H9 (cell line): ENCODE measurements around the gene OR5D16. TPM values are rescaled to one million over a fixed set of nuclear protein-coding genes. Genes with fewer than 3 reads are reported as not detected.

Experiments used
- DNase-seq: peaks from one replicate; pipeline ENCODE4 v3.0.0-alpha.2; 2017
- H2AFZ ChIP-seq: one replicate; pipeline ENCODE4 v1.6.1; 2013; ENCODE audit warnings: mild to moderate bottlenecking, low read length, control low read depth, moderate library complexity
- H2AK5ac ChIP-seq: 2 replicates; pipeline ENCODE4 v1.6.1; 2013; ENCODE audit warnings: low read length, control low read depth, mixed read lengths; ENCODE audit not compliant: insufficient read length
- H2BK120ac ChIP-seq: one replicate; pipeline ENCODE4 v1.6.1; 2013; ENCODE audit warnings: low read depth, mild to moderate bottlenecking, low read length, control low read depth, inconsistent platforms; ENCODE audit not compliant: poor library complexity, severe bottlenecking
- H2BK12ac ChIP-seq: 2 replicates; pipeline ENCODE4 v1.6.1; 2013; ENCODE audit warnings: low read length, control low read depth, mixed read lengths, low read depth; ENCODE audit not compliant: insufficient read length
- H2BK15ac ChIP-seq: 2 replicates; pipeline ENCODE4 v1.6.1; 2013; ENCODE audit warnings: low read depth, low read length, control low read depth
- H2BK20ac ChIP-seq: one replicate; pipeline ENCODE4 v1.6.1; 2013; ENCODE audit warnings: low read depth, mild to moderate bottlenecking, low read length, control low read depth, inconsistent platforms; ENCODE audit not compliant: poor library complexity, severe bottlenecking
- H2BK5ac ChIP-seq: 2 replicates; pipeline ENCODE4 v1.6.1; 2013; ENCODE audit warnings: low read length, control low read depth, mixed read lengths; ENCODE audit not compliant: insufficient read length
- H3K14ac ChIP-seq: 2 replicates; pipeline ENCODE4 v1.6.1; 2013; ENCODE audit warnings: low read length, control low read depth; ENCODE audit not compliant: insufficient read depth
- H3K18ac ChIP-seq: 2 replicates; pipeline ENCODE4 v1.6.1; 2013; ENCODE audit warnings: low read depth, mild to moderate bottlenecking, mixed read lengths, low read length, control low read depth; ENCODE audit not compliant: insufficient read length
- H3K23ac ChIP-seq: 2 replicates; pipeline ENCODE4 v1.6.1; 2013; ENCODE audit warnings: low read length, control low read depth, mixed read lengths, low read depth; ENCODE audit not compliant: insufficient read length
- H3K23me2 ChIP-seq: 2 replicates; pipeline ENCODE4 v1.6.1; 2013; ENCODE audit warnings: low read depth, mild to moderate bottlenecking, mixed read lengths, low read length, control low read depth; ENCODE audit not compliant: insufficient read length, poor library complexity, severe bottlenecking
- H3K27ac ChIP-seq: 2 replicates; pipeline ENCODE4 v1.5.1; 2013; ENCODE audit warnings: low read length, control low read depth, mixed read lengths, low read depth; ENCODE audit not compliant: insufficient read length
- H3K27me3 ChIP-seq: 2 replicates; pipeline ENCODE4 v1.6.1; 2013; ENCODE audit warnings: low read length, control low read depth, inconsistent platforms; ENCODE audit not compliant: insufficient read depth
- H3K4ac ChIP-seq: 2 replicates; pipeline ENCODE4 v1.6.1; 2013; ENCODE audit warnings: low read depth, mild to moderate bottlenecking, control low read depth, inconsistent platforms, low read length, moderate library complexity
- H3K4me1 ChIP-seq: 2 replicates; pipeline ENCODE4 v1.6.1; 2013; ENCODE audit warnings: low read length, control low read depth, inconsistent platforms; ENCODE audit not compliant: insufficient read depth
- H3K4me2 ChIP-seq: 2 replicates; pipeline ENCODE4 v1.6.1; 2013; ENCODE audit warnings: low read length, control low read depth, mixed read lengths; ENCODE audit not compliant: insufficient read length, insufficient read depth
- H3K56ac ChIP-seq: 2 replicates; pipeline ENCODE4 v1.6.1; 2013; ENCODE audit warnings: low read depth, mild to moderate bottlenecking, mixed read lengths, low read length, control low read depth; ENCODE audit not compliant: insufficient read length
- H3K79me1 ChIP-seq: 2 replicates; pipeline ENCODE4 v1.6.1; 2013; ENCODE audit warnings: low read depth, mild to moderate bottlenecking, moderate library complexity, low read length, control low read depth, inconsistent platforms; ENCODE audit not compliant: insufficient read depth, poor library complexity, severe bottlenecking
- H3K79me2 ChIP-seq: 2 replicates; pipeline ENCODE4 v1.6.1; 2013; ENCODE audit warnings: low read length, control low read depth, inconsistent platforms; ENCODE audit not compliant: insufficient read depth
- H3K9ac ChIP-seq: 2 replicates; pipeline ENCODE4 v1.6.1; 2013; ENCODE audit warnings: low read length, control low read depth, mixed read lengths; ENCODE audit not compliant: insufficient read length; ENCODE audit errors: extremely low read depth
- H3K9me3 ChIP-seq: one replicate; pipeline ENCODE4 v1.6.1; 2013; ENCODE audit warnings: low read depth, low read length, inconsistent platforms; ENCODE audit not compliant: control insufficient read depth
- H3T11ph ChIP-seq: one replicate; pipeline ENCODE4 v1.6.1; 2013; ENCODE audit warnings: mild to moderate bottlenecking, low read length, control low read depth, inconsistent platforms
- H4K20me1 ChIP-seq: one replicate; pipeline ENCODE4 v1.6.1; 2013; ENCODE audit not compliant: control insufficient read depth, insufficient read length, insufficient read depth
- H4K5ac ChIP-seq: 2 replicates; pipeline ENCODE4 v1.6.1; 2013; ENCODE audit warnings: low read depth, mild to moderate bottlenecking, mixed read lengths, low read length, control low read depth; ENCODE audit not compliant: insufficient read length
- H4K8ac ChIP-seq: replicated peaks from 2 replicates; pipeline ENCODE4 v1.6.1; 2013; ENCODE audit warnings: low read length, control low read depth, mixed read lengths, low read depth; ENCODE audit not compliant: insufficient read length
- H4K91ac ChIP-seq: 2 replicates; pipeline ENCODE4 v1.6.1; 2013; ENCODE audit warnings: low read depth, mild to moderate bottlenecking, moderate library complexity, mixed read lengths, low read length, control low read depth; ENCODE audit not compliant: insufficient read length
- H3K27ac Mint-ChIP-seq, 3 experiments: 2 replicates in 2 of 3; 3 replicates in 1 of 3; pipeline ENCODE4 v1.8.0; 2020 to 2021; ENCODE audit warnings: mixed read lengths in 3 of 3, mild to moderate bottlenecking in 1 of 3, moderate library complexity in 1 of 3
- H3K27me3 Mint-ChIP-seq: 2 replicates; pipeline ENCODE4 v1.8.0; 2021; ENCODE audit warnings: low read depth, mild to moderate bottlenecking, moderate library complexity, mixed read lengths
- H3K36me3 Mint-ChIP-seq, 3 experiments: 2 replicates in 2 of 3; 3 replicates in 1 of 3; pipeline ENCODE4 v1.8.0; 2020 to 2021; ENCODE audit warnings: low read depth in 3 of 3, mixed read lengths in 3 of 3; ENCODE audit not compliant: insufficient read depth in 1 of 3
- H3K4me1 Mint-ChIP-seq, 2 experiments: 2 replicates each; pipeline ENCODE4 v1.8.0; 2020; ENCODE audit warnings: mixed read lengths in 2 of 2
- H3K4me3 Mint-ChIP-seq, 2 experiments: 2 replicates in 1 of 2; 3 replicates in 1 of 2; pipeline ENCODE4 v1.8.0; 2020 to 2021; ENCODE audit warnings: mild to moderate bottlenecking in 2 of 2, mixed read lengths in 2 of 2, moderate library complexity in 1 of 2
- H3K9me3 Mint-ChIP-seq, 2 experiments: 2 replicates in 1 of 2; 3 replicates in 1 of 2; pipeline ENCODE4 v1.8.0; 2020; ENCODE audit warnings: mild to moderate bottlenecking in 2 of 2, mixed read lengths in 2 of 2, moderate library complexity in 1 of 2
- CTCF ChIP-seq: fragments of 200-600 bp; sonication (generic); conservative IDR thresholded peaks from 3 replicates; pipeline ENCODE4 v1.8.0; 2021; ENCODE audit warnings: antibody characterized with exemption, mild to moderate bottlenecking
- WGBS: extraction: QIAGEN DNeasy Blood & Tissue Kit; methylation state at CpG from one replicate; pipeline ENCODE4 v1.1.7; 2013; ENCODE audit warnings: missing lambda C conversion rate, low lambda C conversion rate, mixed read lengths; ENCODE audit not compliant: insufficient read length; ENCODE audit errors: extremely low coverage; 5-methylcytosine and 5-hydroxymethylcytosine counted together
- total RNA-seq: library from RNA; stranded (reverse); gene quantifications from 2 replicates; pipeline ENCODE4 v1.2.1, GENCODE V29; 2021

Gene OR5D16
- total RNA-seq, 1 experiment from 2014 or later: not detected

DNA sequence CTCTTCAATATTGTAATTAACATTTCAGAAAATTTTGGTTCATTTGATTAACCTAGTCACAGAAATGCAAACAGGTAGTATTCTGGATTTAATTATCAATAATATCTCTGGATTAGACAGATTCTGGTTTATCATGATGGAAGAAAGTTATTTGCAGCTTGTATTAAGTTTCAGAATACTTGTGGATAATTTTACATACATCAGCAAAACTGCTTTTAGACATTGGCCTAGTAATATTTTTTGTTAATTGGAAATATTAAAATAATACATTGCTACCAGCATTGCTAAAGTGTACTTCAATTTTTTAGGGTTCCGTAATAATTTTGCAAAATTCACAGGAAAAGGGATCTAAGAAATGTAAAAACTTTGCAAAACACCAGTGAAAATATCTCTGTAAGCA is 46.9 kb upstream of the OR5D16 start:
- Histone ChIP-seq H4K8ac (no peak overlapping the region), H3K14ac (no peak overlapping the region), H2BK120ac (no peak overlapping the region), H3K27me3 (no peaks in the 10 kb centered on the region), H2BK20ac (no peak overlapping the region), H3K27ac (no peak overlapping the region), H3K23me2 (no peaks in the 10 kb centered on the region), H2AFZ (no peak overlapping the region), H2AK5ac (no peak overlapping the region), H3K4ac (no peak overlapping the region), H3K23ac (no peak overlapping the region), H4K5ac (no peak overlapping the region), H3T11ph (no peak overlapping the region), H3K79me1 (no peaks in the 10 kb centered on the region), H3K4me2 (no peak overlapping the region), H2BK5ac (no peak overlapping the region), H3K9me3 (peaks cover 81% of the 10 kb centered on the region), H3K18ac (no peak overlapping the region), H2BK12ac (no peak overlapping the region), H3K56ac (no peak overlapping the region), H3K79me2 (no peaks in the 10 kb centered on the region), H3K9ac (no peak overlapping the region), H2BK15ac (no peak overlapping the region), H4K20me1 (no peaks in the 10 kb centered on the region), H3K4me1 (no peaks in the 10 kb centered on the region), H4K91ac (no peak overlapping the region)
- no peak overlapping the region for H3K27ac Mint-ChIP-seq
- H3K36me3 Mint-ChIP-seq: peaks cover 0 to 18% (median 4%) of the 10 kb centered on the region in 3 experiments; a peak in 5 of 7 replicates
- peaks cover 1% of the 10 kb centered on the region; the same call in 1 of the 2 replicates for H3K27me3 Mint-ChIP-seq
- no peaks in the 10 kb centered on the region for H3K4me1 Mint-ChIP-seq
- TF ChIP-seq CTCF: no peak
- no peak overlapping the region for H3K4me3 Mint-ChIP-seq
- no CpG with 5 or more reads among the region's 1 CpG for WGBS
- DNase-seq: no peak
- peaks cover 72 to 77% of the 10 kb centered on the region in 2 experiments for H3K9me3 Mint-ChIP-seq
